Activated naive CD8-positive, alpha-beta T cell treated with anti-CD3 and anti-CD28 coated beads, Interleukin-2, amount 50 U/mL, for 16 hours (primary cell): ENCODE results near the gene SIRPA.

Experiments used
- DNase-seq: peaks from one replicate; pipeline ENCODE4 v3.0.0-alpha.2; 2020; ENCODE audit warnings: low read depth, low spot score

SIRPA gene

GRCh38 chr20:1949347-1950100 lies 54.3 kb downstream of the SIRPA start:
- DNase-seq = no peak

GRCh38 chr20:1950836-1951235 lies 55.6 kb downstream of the SIRPA start:
- DNase-seq = no peak

GRCh38 chr20:1951436-1952115 lies 56.4 kb downstream of the SIRPA start:
- no peak for DNase-seq

GRCh38 chr20:1952737-1953530 lies 57.7 kb downstream of the SIRPA start:
- DNase-seq = no peak

- no peak for DNase-seq
Measured at GRCh38 chr20:1953621-1954020, 58.4 kb downstream of the SIRPA start.

GRCh38 chr20:1955217-1955616 lies 60.0 kb downstream of the SIRPA start:
- no peak for DNase-seq

GRCh38 chr20:1958426-1958825 lies 63.2 kb downstream of the SIRPA start:
- no peak for DNase-seq

- DNase-seq = no peak
Measured at GRCh38 chr20:1959156-1959555, 63.9 kb downstream of the SIRPA start.

GRCh38 chr20:1961374-1961773 lies 66.2 kb downstream of the SIRPA start:
- no peak for DNase-seq

- DNase-seq = no peak
Measured at GRCh38 chr20:1964061-1964460, 68.9 kb downstream of the SIRPA start.

GRCh38 chr20:1964659-1965405 lies 69.6 kb downstream of the SIRPA start:
- DNase-seq = no peak

- DNase-seq = peak; percentile 83
Measured at GRCh38 chr20:1965520-1966351, 70.5 kb downstream of the SIRPA start.

GRCh38 chr20:1968964-1969363 lies 73.8 kb downstream of the SIRPA start:
- DNase-seq = no peak

- DNase-seq = no peak
Measured at GRCh38 chr20:1971893-1972586, 76.8 kb downstream of the SIRPA start.

GRCh38 chr20:1973601-1974440 lies 78.6 kb downstream of the SIRPA start:
- DNase-seq = no peak

- DNase-seq = no peak
Measured at GRCh38 chr20:1975291-1975690, 80.1 kb downstream of the SIRPA start.

GRCh38 chr20:1979106-1979778 lies 84.0 kb downstream of the SIRPA start:
- DNase-seq = no peak

- DNase-seq = no peak
Measured at GRCh38 chr20:1982686-1983085, 87.5 kb downstream of the SIRPA start.

- DNase-seq = no peak
Measured at GRCh38 chr20:1983301-1983700, 88.1 kb downstream of the SIRPA start.
